GM12878 (cell line): Measurements from ENCODE around the gene EEPD1. TPM values are rescaled to one million over a fixed set of nuclear protein-coding genes. Genes with fewer than 3 reads are reported as not detected.

Experiments used
- ATAC-seq: fragments of 200-7000 bp; cut with Tn5 transposase; 3 replicates; pipeline ENCODE4 v1.9.1; 2020; ENCODE audit warnings: mild to moderate bottlenecking, moderate library complexity
- BruUV-seq: library from RNA; stranded (reverse); fragments of 400-500 nt; replicated peaks from 2 replicates; lab custom pipeline; 2021; lab: Mats Ljungman, UMichigan
- CTCF ChIA-PET: fragments of 300-600 bp; sonication (Branson Sonifier 250); formaldehyde crosslinking; extraction: SDS; loops from one replicate; lab custom pipeline; 2021; ENCODE audit warnings: inconsistent platforms; lab: Yijun Ruan, JAX
- POLR2A ChIA-PET: fragments of 350-600 bp; formaldehyde crosslinking; extraction: SDS; loops from one replicate; lab custom pipeline; 2021; ENCODE audit warnings: inconsistent platforms; lab: Charles Lee
- RAD21 ChIA-PET: fragments of 300-600 bp; sonication (Branson Sonifier 250); formaldehyde crosslinking; loops from one replicate; lab custom pipeline; 2023; ENCODE audit warnings: antibody characterized with exemption; ENCODE audit not compliant: unreplicated experiment; lab: Charles Lee
- SMC1A ChIA-PET: fragments of 300-600 bp; sonication (Branson Sonifier 250); formaldehyde crosslinking; loops from one replicate; lab custom pipeline; 2023; ENCODE audit not compliant: unreplicated experiment, uncharacterized antibody; lab: Charles Lee
- DNase-seq: peaks from one replicate; pipeline ENCODE4 v3.0.0-alpha.2; 2011; ENCODE audit warnings: low read depth, low spot score
- FAIRE-seq: peaks from 3 replicates; lab custom pipeline; 2011; peaks lifted over from hg19 to GRCh38; lab: Jason Lieb, UNC
- H2AFZ ChIP-seq: 2 replicates; pipeline ENCODE4 v1.6.0; 2011; ENCODE audit warnings: low read depth, low read length, control low read depth; ENCODE audit not compliant: control insufficient read depth
- H3K27ac ChIP-seq: 2 replicates; pipeline ENCODE4 v1.5.1; 2011; ENCODE audit warnings: control low read depth; ENCODE audit not compliant: control insufficient read depth, insufficient read depth
- H3K27me3 ChIP-seq, 2 experiments: replicated peaks in 1 of 2; 2 replicates each; pipeline versions ENCODE4 v1.6.0 to v1.6.1; 2011; ENCODE audit warnings: low read length in 1 of 2; ENCODE audit not compliant: control insufficient read depth in 2 of 2, insufficient read depth in 2 of 2
- H3K36me3 ChIP-seq, 2 experiments: 2 replicates each; pipeline ENCODE4 v1.5.1; 2011; ENCODE audit warnings: low read length in 1 of 2; ENCODE audit not compliant: control insufficient read depth in 2 of 2, insufficient read depth in 2 of 2
- H3K4me1 ChIP-seq: 2 replicates; pipeline ENCODE4 v1.6.1; 2011; ENCODE audit warnings: mild to moderate bottlenecking, low read length, moderate library complexity, mixed read lengths; ENCODE audit not compliant: control insufficient read depth, insufficient read depth
- H3K4me2 ChIP-seq: 2 replicates; pipeline ENCODE4 v1.6.0; 2011; ENCODE audit warnings: control low read depth; ENCODE audit not compliant: control insufficient read depth, insufficient read depth
- H3K4me3 ChIP-seq: fragments of 200-600 bp; sonication (generic); 2 replicates; pipeline ENCODE4 v1.5.1; 2016
- H3K79me2 ChIP-seq: 2 replicates; pipeline ENCODE4 v1.6.0; 2011; ENCODE audit warnings: low read length; ENCODE audit not compliant: control insufficient read depth, insufficient read depth
- H3K9ac ChIP-seq: 2 replicates; pipeline ENCODE4 v1.8.0; 2011; ENCODE audit warnings: low read length, control low read depth, mixed read lengths; ENCODE audit not compliant: control insufficient read depth, insufficient read depth
- H3K9me3 ChIP-seq: replicated peaks from 3 replicates; pipeline ENCODE4 v1.5.1; 2011; ENCODE audit warnings: mild to moderate bottlenecking, low read length; ENCODE audit not compliant: control insufficient read depth, insufficient read depth
- H4K20me1 ChIP-seq: 2 replicates; pipeline ENCODE4 v1.6.0; 2011; ENCODE audit not compliant: control insufficient read depth, insufficient read depth
- CEBPZ ChIP-seq: fragments of 150-350 bp; IDR thresholded peaks from 2 replicates; pipeline ENCODE4 v1.6.1; 2016; ENCODE audit warnings: low read depth, low read length
- CTCF ChIP-seq, 3 experiments: IDR thresholded peaks in 2 of 3; conservative IDR thresholded peaks in 1 of 3; 2 replicates each; pipeline ENCODE4 v1.5.1; 2011; ENCODE audit warnings: low read depth in 3 of 3, low read length in 3 of 3, mild to moderate bottlenecking in 3 of 3, control low read depth in 2 of 3, moderate library complexity in 2 of 3, inconsistent platforms in 1 of 3, mixed read lengths in 1 of 3; ENCODE audit not compliant: control insufficient read depth in 2 of 3, insufficient read depth in 1 of 3; ENCODE audit errors: extremely low read depth in 1 of 3
- WGBS: methylation state at CpG from one replicate; pipeline ENCODE4 v1.1.6; 2016; ENCODE audit warnings: low lambda C conversion rate; ENCODE audit not compliant: insufficient replicate concordance, insufficient coverage; ENCODE audit errors: missing lambda C conversion rate; 5-methylcytosine and 5-hydroxymethylcytosine counted together
- in situ Hi-C: fragments of 300-500 bp; cut with MboI; formaldehyde crosslinking; loops from 9 replicates; pipeline ENCODE4 v1.14.3; 2018; ENCODE audit warnings: mixed read lengths
- intact Hi-C: fragments of 100-400 bp; cut with micrococcal nuclease; formaldehyde crosslinking; loops from one replicate; pipeline ENCODE4 v1.14.2; 2022; ENCODE audit not compliant: unreplicated experiment
- polyA plus RNA-seq, 11 experiments: library from polyadenylated mRNA; depleted of rRNA in 4 of 11; unstranded in 6 of 11; stranded (reverse) in 5 of 11; fragments of >200 nt; fragmentation: Nextera tagmentation in 4 of 11; fragmentation: Illumina TruSeq in 1 of 11; extraction: Ambion mirVana in 4 of 11; extraction: Trizol in 1 of 11; gene quantifications; 1 replicate in 1 of 11; 2 replicates in 10 of 11; pipeline versions ENCODE4 v1.2.1 to v1.2.3, GENCODE V29; 2011 to 2016; ENCODE audit warnings: inconsistent platforms in 2 of 11, missing spikeins in 2 of 11, low read depth in 1 of 11
- total RNA-seq, 4 experiments: library from RNA; depleted of rRNA in 3 of 4; stranded (reverse); fragments of >200 nt in 3 of 4; fragmentation: Illumina TruSeq in 1 of 4; extraction: Trizol in 1 of 4; gene quantifications; 2 replicates each; pipeline versions ENCODE4 v1.2.1 to v1.2.3, GENCODE V29; 2013 to 2021

Gene EEPD1
- total and polyA plus RNA-seq, 10 of the 15 experiments (the other 5 are each of a cell fraction or from before 2014, with no cell fraction given) = 0.24 to 2.8 (median 0.86) TPM; not detected in 1

- intact Hi-C loops = no loop called here
- no TSS peak for BruUV-seq
- no peaks in the 10 kb centered on the region for H4K20me1 ChIP-seq
- H3K79me2 ChIP-seq = no peaks in the 10 kb centered on the region
- H3K36me3 ChIP-seq = no peaks in the 10 kb centered on the region
- H3K27ac ChIP-seq = no peak overlapping the region
- ChIA-PET POLR2A (no interaction called here), RAD21 (interaction anchor here (1.2 kb wide), 1 partner anchor 327 kb away, joined by 5 read pairs; no protein-coding TSS in a partner anchor), CTCF (interaction anchor here (0.9 to 2.5 kb wide), 8 partner anchors 8 to 328 kb away, joined by 3 to 8 read pairs (median 4); no protein-coding TSS in a partner anchor), SMC1A (no interaction called here)
- ATAC-seq (peak; percentile 79), DNase-seq (no peak), FAIRE-seq (no peak)
- H3K9me3 ChIP-seq = no peaks in the 10 kb centered on the region
- no peaks in the 10 kb centered on the region; a peak in 1 of 4 replicates for H3K27me3 ChIP-seq
- no peaks in the 10 kb centered on the region for H3K4me1 ChIP-seq
- no peak overlapping the region for H3K4me3 ChIP-seq
- no peak overlapping the region for H3K4me2 ChIP-seq
- 46% methylated on average over 15 of the region's 15 CpGs for WGBS
- TF ChIP-seq CTCF (IDR thresholded peaks at IDR 0.05 in 2 of 3, conservative IDR thresholded peaks at IDR 0.05 in 1 of 3; ENCODE audit: control insufficient read depth in 2 of 3, extremely low read depth in 1 of 3, insufficient read depth in 1 of 3, low read depth in 3 of 3, low read length in 3 of 3) = peak in 1 of 3 experiments; percentile 8; a peak in 1 of 6 replicates
- TF ChIP-seq CEBPZ = no peak
- TF ChIP-seq, all 136 proteins: peak for 1
- Histone ChIP-seq H3K9ac (no peak overlapping the region; the same call in 1 of the 2 replicates), H2AFZ (no peak overlapping the region)
- in situ Hi-C loops = no loop called here
Measured at GRCh38 chr7:36312064-36312914, 159.2 kb downstream of the EEPD1 start.
